Measurements from ENCODE around the gene CPA2. TPM values are rescaled to one million over a fixed set of nuclear protein-coding genes. Genes with fewer than 3 reads are reported as not detected.
"Not testable (repeated sequence)": the region's sequence is repeated elsewhere in the genome, so short reads cannot be mapped to it uniquely, and the experiment has no call there.

CPA2 gene
- total RNA-seq, 1 donor = not detected

GRCh38 chr7:130227883-130228575 is 38.6 kb upstream of the CPA2 start:
- H3K4me1 ChIP-seq (ENCODE audit: insufficient read depth, low read length) = no peaks in the 10 kb centered on the region
- H3K4me3 ChIP-seq (ENCODE audit: insufficient read depth, low read length) = no peak overlapping the region
- DNase-seq (ENCODE audit: insufficient read length, low spot score, missing footprints) = no peak
- TF ChIP-seq CTCF (IDR thresholded peaks at IDR 0.05; ENCODE audit: extremely low read depth, low read depth, low read length) = no peak
- H3K27ac ChIP-seq (ENCODE audit: low read depth, low read length) = no peak overlapping the region
- H2AFZ ChIP-seq (ENCODE audit: low read length) = no peak overlapping the region
- no peaks in the 10 kb centered on the region for H3K27me3 ChIP-seq (ENCODE audit: insufficient read depth, low read length)
- H3K9me3 ChIP-seq (ENCODE audit: low read depth, low read length) = no peaks in the 10 kb centered on the region
- no peak overlapping the region for H3K4me2 ChIP-seq (ENCODE audit: insufficient read depth, low read length)
- H3K36me3 ChIP-seq (ENCODE audit: insufficient read depth, low read length) = no peaks in the 10 kb centered on the region
- no peaks in the 10 kb centered on the region for H3K79me2 ChIP-seq (ENCODE audit: insufficient read depth, low read length)
- no peaks in the 10 kb centered on the region for H4K20me1 ChIP-seq (ENCODE audit: insufficient read depth, low read length)

DNA sequence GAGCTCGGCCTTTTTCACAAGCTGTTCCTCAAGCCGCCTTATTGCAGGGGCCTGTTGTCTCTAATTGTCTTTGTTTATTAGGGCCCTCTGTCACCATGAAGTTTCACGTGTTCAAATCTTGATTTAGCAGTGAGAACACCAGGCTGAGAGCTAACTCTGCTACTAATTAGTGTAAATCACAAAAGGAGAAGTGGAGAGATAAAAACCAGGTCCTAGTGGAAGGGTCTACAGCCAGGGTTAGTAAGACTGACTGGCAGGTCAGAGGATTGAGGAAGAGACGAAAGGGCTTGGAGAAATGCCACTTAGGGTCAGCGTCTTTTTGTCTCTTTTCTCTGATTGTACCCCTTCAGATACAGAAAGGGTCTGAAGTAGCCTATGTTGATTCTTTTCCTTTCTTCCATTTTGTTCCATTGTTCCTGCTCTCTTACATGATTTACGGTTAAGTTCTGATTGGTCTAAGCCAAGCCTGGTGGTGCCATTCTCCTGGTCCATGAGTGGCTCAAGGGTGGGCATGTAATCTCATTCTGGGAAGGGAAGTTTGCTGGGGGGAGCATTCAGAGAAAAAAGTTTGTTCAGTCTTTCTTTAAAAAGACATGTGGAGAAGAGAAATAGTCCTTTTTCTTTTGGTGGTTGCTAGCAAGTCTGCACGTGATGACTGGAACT is 37.7 kb upstream of the CPA2 start:
- H4K20me1 ChIP-seq (ENCODE audit: insufficient read depth, low read length) = no peaks in the 10 kb centered on the region
- no peak overlapping the region for H3K27ac ChIP-seq (ENCODE audit: low read depth, low read length)
- no peak for TF ChIP-seq CTCF (IDR thresholded peaks at IDR 0.05; ENCODE audit: extremely low read depth, low read depth, low read length)
- H3K27me3 ChIP-seq (ENCODE audit: insufficient read depth, low read length) = no peaks in the 10 kb centered on the region
- no peak overlapping the region for H3K4me2 ChIP-seq (ENCODE audit: insufficient read depth, low read length)
- H3K9me3 ChIP-seq (ENCODE audit: low read depth, low read length) = no peaks in the 10 kb centered on the region
- H3K79me2 ChIP-seq (ENCODE audit: insufficient read depth, low read length) = no peaks in the 10 kb centered on the region
- no peak overlapping the region for H2AFZ ChIP-seq (ENCODE audit: low read length)
- DNase-seq (ENCODE audit: insufficient read length, low spot score, missing footprints) = no peak
- no peak overlapping the region for H3K4me3 ChIP-seq (ENCODE audit: insufficient read depth, low read length)
- H3K4me1 ChIP-seq (ENCODE audit: insufficient read depth, low read length) = no peaks in the 10 kb centered on the region
- H3K36me3 ChIP-seq (ENCODE audit: insufficient read depth, low read length) = no peaks in the 10 kb centered on the region

GRCh38 chr7:130229981-130230380 is 36.7 kb upstream of the CPA2 start:
- H3K27me3 ChIP-seq (ENCODE audit: insufficient read depth, low read length); H3K79me2 ChIP-seq (ENCODE audit: insufficient read depth, low read length); H4K20me1 ChIP-seq (ENCODE audit: insufficient read depth, low read length); H3K4me3 ChIP-seq (ENCODE audit: insufficient read depth, low read length); DNase-seq (ENCODE audit: insufficient read length, low spot score, missing footprints); H3K36me3 ChIP-seq (ENCODE audit: insufficient read depth, low read length); H2AFZ ChIP-seq (ENCODE audit: low read length); H3K9me3 ChIP-seq (ENCODE audit: low read depth, low read length); H3K27ac ChIP-seq (ENCODE audit: low read depth, low read length); H3K4me1 ChIP-seq (ENCODE audit: insufficient read depth, low read length); H3K4me2 ChIP-seq (ENCODE audit: insufficient read depth, low read length): not testable (repeated sequence)

GRCh38 chr7:130231792-130232191 is 34.9 kb upstream of the CPA2 start:
- Histone ChIP-seq H2AFZ (ENCODE audit: low read length) (no peak overlapping the region), H3K79me2 (ENCODE audit: insufficient read depth, low read length) (no peaks in the 10 kb centered on the region), H3K36me3 (ENCODE audit: insufficient read depth, low read length) (no peaks in the 10 kb centered on the region), H3K4me3 (ENCODE audit: insufficient read depth, low read length) (no peak overlapping the region), H3K27me3 (ENCODE audit: insufficient read depth, low read length) (no peaks in the 10 kb centered on the region), H3K9me3 (ENCODE audit: low read depth, low read length) (no peaks in the 10 kb centered on the region), H4K20me1 (ENCODE audit: insufficient read depth, low read length) (no peaks in the 10 kb centered on the region), H3K4me1 (ENCODE audit: insufficient read depth, low read length) (no peaks in the 10 kb centered on the region), H3K27ac (ENCODE audit: low read depth, low read length) (no peak overlapping the region), H3K4me2 (ENCODE audit: insufficient read depth, low read length) (no peak overlapping the region)
- TF ChIP-seq CTCF (IDR thresholded peaks at IDR 0.05; ENCODE audit: extremely low read depth, low read depth, low read length) = no peak
- no peak for DNase-seq (ENCODE audit: insufficient read length, low spot score, missing footprints)
